NOMO-1 treated with dmso at 0.1 percent for 144 hours (cell line): ENCODE measurements around the gene HEPHL1.

Experiments used
- DNase-seq: peaks from one replicate; lab custom pipeline; 2025; ENCODE audit not compliant: unreplicated experiment; lab: John Stamatoyannopoulos, UW

HEPHL1 gene

GRCh38 chr11:94017446-94017845 lies 3.7 kb upstream of the HEPHL1 start:
- DNase-seq = no peak

- DNase-seq = no peak
Measured at GRCh38 chr11:94018721-94019120, 2.4 kb upstream of the HEPHL1 start.

- no peak for DNase-seq
Measured at GRCh38 chr11:94023856-94024255, 2.7 kb downstream of the HEPHL1 start.

GRCh38 chr11:94024547-94024946 lies 3.4 kb downstream of the HEPHL1 start:
- no peak for DNase-seq

- no peak for DNase-seq
Measured at GRCh38 chr11:94025690-94026394, 4.7 kb downstream of the HEPHL1 start.

DNA sequence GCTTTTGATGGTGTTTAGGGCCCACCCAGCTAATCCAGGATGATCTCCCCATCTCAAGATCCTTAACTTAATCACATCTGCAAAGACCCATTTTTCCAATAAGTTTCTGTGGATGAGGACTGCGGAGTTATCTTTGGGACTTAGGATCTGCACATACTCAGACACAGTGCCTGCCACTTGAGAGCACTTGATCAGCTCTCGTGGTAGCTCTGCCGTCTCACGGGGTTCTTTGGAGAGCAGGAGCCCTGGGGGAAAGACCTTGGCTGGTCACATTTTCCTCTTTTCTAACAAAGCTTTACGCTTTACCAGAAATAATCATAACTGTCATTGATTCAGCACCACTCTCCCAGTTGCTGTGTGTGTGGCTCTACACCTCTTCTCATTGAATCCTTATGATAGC lies 6.1 kb downstream of the HEPHL1 start:
- DNase-seq = no peak

DNA sequence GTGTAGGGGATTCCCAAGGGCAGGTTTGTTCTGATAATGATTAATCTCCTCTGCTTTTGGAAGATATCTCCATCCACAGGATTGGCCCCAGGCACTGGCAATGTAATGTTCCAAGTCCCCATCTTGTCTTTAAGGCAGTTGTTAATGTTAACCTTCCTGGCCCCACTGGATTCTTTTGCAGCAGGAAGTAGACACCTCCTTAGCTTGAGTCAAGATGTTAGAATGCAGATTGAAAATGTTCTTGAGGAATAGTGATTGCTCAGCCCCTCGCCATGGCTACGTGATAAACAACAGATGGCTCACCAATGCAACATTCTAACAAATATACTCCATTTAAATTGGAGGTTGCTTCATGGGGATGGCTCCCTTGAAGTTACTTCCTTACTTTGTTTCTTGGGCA lies 7.3 kb downstream of the HEPHL1 start:
- no peak for DNase-seq

GRCh38 chr11:94030059-94030458 lies 8.9 kb downstream of the HEPHL1 start:
- DNase-seq = no peak

DNA sequence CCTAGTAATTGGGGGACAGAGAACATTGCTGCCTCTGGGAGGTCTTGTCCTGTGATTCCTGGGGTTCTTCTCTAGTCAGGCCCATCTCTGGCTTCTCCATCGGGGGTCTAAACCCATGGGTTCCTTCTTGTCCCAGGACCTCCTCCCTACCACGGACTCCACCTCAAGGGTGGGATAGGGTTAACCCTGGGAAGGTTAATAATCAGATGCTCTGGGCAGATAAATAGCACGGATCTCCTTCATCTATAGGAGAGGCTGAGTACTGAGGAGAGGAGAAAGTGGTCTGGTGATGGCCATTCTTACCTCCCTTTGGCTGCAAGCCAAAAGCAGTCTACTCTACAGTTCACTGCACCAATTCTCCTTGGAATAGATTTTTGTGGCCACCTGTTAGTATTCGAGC lies 10.5 kb downstream of the HEPHL1 start:
- no peak for DNase-seq

- DNase-seq = no peak
Measured at GRCh38 chr11:94032066-94032465, 10.9 kb downstream of the HEPHL1 start.

DNA sequence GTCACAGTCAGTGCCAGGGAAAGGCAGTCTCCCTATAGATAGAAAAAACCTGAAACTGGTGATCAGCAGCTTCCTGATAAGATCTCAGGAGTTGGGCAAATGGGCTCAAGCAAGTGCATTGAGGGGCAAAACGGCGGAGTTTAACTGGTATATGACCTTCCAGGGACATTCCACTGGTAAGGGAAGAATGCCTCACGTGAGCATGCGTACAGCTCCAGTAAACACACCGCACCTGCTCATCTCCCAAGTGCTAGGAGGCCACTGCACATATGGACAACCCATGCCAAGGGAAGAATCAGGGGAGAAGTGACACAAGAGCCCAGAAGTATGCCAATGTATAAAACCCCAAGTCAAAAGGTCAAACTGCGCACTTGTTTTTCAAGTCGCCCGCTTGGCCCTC lies 11.6 kb downstream of the HEPHL1 start:
- no peak for DNase-seq

- no peak for DNase-seq
Measured at GRCh38 chr11:94034207-94034606, 13.1 kb downstream of the HEPHL1 start.

DNA sequence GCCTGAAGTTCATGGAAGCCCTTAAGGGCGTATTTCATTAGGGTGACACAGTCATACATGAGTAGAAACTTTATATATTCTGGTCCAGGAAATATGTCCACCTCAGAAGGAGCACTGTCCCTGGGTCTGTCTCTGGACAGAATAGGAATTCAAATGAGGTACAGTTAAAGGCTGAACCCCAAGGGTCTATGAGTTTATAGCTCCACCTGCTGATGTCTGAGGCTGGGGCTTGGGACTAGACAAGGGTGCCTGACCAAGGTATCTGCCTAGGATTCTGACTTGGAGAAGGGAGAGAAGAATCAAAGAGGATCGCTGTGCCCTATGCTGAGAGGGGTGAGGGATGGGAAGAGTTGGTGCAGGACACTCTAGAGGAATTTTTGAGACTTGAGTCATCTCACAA lies 14.9 kb downstream of the HEPHL1 start:
- no peak for DNase-seq

- no peak for DNase-seq
Measured at GRCh38 chr11:94043241-94043640, 22.1 kb downstream of the HEPHL1 start.

DNA sequence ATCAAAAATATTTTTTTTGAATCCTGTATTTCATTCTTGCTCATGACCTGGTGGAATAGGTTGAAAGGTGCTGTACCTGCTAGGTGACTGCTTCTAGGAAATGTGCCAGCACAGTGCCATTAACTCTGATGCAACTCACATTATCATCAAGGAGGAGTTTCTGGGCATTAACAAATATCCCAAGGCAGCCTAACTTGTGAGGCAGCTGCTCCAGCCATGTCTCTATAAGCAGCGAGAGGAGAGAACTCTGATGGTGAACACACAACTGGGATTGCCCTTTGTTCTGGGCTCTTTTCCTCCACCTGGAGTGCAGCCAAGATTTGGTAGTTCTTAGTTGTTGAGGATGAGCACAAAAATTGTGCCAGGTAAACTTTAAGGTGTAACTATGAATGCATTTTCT lies 25.6 kb downstream of the HEPHL1 start:
- DNase-seq = no peak

- DNase-seq = no peak
Measured at GRCh38 chr11:94048032-94048709, 27.0 kb downstream of the HEPHL1 start.

- no peak for DNase-seq
Measured at GRCh38 chr11:94049351-94049750, 28.2 kb downstream of the HEPHL1 start.

GRCh38 chr11:94058630-94059029 lies 37.5 kb downstream of the HEPHL1 start:
- no peak for DNase-seq

DNA sequence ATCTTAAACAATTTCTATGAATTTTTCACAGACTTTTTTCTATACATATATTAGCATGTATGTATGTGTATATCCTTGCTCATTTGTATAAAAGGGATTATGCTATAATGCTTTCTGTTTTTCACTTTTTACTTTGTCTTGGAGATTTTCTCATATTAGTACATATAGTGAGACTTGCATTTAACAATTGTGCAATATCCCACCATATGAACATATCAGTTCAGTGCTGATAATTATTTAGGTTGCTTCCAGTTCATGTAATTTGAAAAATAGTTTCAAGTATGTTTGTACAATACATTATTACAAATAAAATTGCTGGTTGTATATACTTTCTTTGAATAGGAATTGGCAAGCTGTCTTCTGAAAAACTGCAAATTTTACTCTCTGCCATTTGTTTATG lies 37.9 kb downstream of the HEPHL1 start:
- no peak for DNase-seq

DNA sequence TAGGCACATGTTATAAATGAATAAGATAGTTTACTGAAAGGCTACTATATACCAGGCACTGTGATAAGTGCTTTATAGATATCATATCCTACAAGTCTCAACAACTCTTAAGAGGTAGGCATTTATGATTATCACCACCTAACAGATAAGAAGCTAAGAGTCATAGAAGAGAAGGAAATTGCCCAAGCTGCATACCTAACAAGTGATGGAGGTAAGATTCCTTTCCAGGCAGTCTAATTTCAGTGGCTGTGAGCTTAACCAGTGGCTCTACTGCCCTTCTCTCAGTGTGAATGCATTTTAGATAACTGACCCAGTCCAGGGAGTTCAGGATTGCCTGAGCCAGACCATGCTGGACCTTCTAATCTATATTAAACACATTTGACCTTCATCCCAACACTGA lies 39.2 kb downstream of the HEPHL1 start:
- DNase-seq = no peak

DNA sequence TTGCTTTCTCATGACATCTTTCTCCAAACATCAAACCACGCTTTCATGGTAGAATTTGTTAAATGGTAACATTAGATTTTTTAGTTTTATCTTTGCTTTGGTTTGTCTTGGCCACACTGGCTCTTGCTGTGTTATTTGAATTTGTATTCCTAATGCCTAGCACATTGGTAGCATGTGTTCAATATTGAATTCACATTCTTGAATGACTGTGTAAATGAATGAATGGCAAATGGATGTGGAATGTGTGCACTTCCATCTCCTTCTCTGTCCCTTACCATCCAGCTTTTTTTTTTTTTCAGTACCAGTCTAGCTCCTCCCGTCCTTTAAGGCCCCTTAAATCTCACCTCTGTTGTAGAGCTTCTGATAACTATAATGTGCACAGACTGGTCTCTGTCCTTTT lies 41.2 kb downstream of the HEPHL1 start:
- DNase-seq = no peak

DNA sequence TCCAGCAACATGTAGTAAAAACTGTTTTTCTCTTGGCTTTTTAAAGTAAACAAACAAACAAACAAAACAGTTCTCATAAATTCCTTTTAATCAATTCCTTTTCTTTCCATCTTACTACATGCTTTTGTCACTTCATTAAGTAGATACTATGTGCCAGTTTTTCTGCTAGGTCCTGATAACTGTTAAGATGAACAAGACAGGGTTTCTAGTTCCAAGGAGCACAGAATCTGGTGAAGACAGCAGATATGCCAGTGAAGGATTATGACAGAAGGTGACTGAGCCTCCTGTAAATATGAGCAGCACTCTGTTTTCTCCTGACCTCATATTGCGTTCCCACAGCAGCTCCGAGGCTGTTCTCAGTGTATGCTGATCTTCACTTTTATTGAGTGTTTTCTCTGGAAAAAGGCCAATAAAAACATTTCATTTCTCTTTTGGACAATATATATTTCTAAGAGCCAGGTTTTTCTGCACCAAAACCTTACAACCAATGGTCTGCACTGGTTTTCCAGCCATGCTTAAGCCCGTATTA lies 45.8 kb downstream of the HEPHL1 start:
- no peak for DNase-seq

- DNase-seq = no peak
Measured at GRCh38 chr11:94068764-94069163, 47.6 kb downstream of the HEPHL1 start.
